ENCODE measurements around the gene PDGFD. TPM values are rescaled to one million over a fixed set of nuclear protein-coding genes. Genes with fewer than 3 reads are reported as not detected.
A peak's percentile ranks its signal among the peaks of the same experiment; 100 is the strongest.

The PDGFD gene
- total RNA-seq, 3 donors from 2014 or later (not counting 1 experiment from before 2014, with no cell fraction given) = 23.2 to 41.2 (median 33.1) TPM

- H3K4me3 Mint-ChIP-seq = no peak overlapping the region
- H3K36me3 ChIP-seq (ENCODE audit: control insufficient read depth, insufficient read depth, low read length) = peaks cover 13% of the 10 kb centered on the region
- H3K27ac Mint-ChIP-seq = no peak overlapping the region
- no peaks in the 10 kb centered on the region for H3K4me1 ChIP-seq (ENCODE audit: control insufficient read depth, insufficient read depth, low read length)
- H3K27me3 ChIP-seq (ENCODE audit: control insufficient read depth, insufficient read depth, low read length) = no peaks in the 10 kb centered on the region
- no peaks in the 10 kb centered on the region for H3K27me3 Mint-ChIP-seq (ENCODE audit: low read depth in 2 of 2)
- peaks cover 14% of the 10 kb centered on the region for H3K36me3 Mint-ChIP-seq
- ATAC-seq (no peak), DNase-seq (no peak)
- H3K4me3 ChIP-seq (ENCODE audit: low read length) = no peak overlapping the region
- H3K27ac ChIP-seq (ENCODE audit: low read length) = no peak overlapping the region
- H3K4me1 Mint-ChIP-seq = peaks cover 0 to 7% of the 10 kb centered on the region in 2 donors
- TF ChIP-seq CTCF (IDR thresholded peaks at IDR 0.05) = no peak
- H3K9me3 ChIP-seq (ENCODE audit: control insufficient read depth, insufficient read depth, low read length) = no peaks in the 10 kb centered on the region
- no CpG with 5 or more reads among the region's 2 CpGs for WGBS (ENCODE audit: insufficient coverage)
- intact Hi-C loops (cut with micrococcal nuclease) = no loop called here
- H3K9me3 Mint-ChIP-seq = no peaks in the 10 kb centered on the region
Measured at GRCh38 chr11:103948187-103948763, 215.7 kb downstream of the PDGFD start.

- H3K27me3 Mint-ChIP-seq (ENCODE audit: low read depth in 2 of 2) = no peaks in the 10 kb centered on the region
Measured at GRCh38 chr11:103947546-103947919, 216.4 kb downstream of the PDGFD start.

GRCh38 chr11:103946793-103947545 is 217.0 kb downstream of the PDGFD start:
- Histone ChIP-seq H3K9me3 (ENCODE audit: control insufficient read depth, insufficient read depth, low read length) (no peaks in the 10 kb centered on the region), H3K27me3 (ENCODE audit: control insufficient read depth, insufficient read depth, low read length) (no peaks in the 10 kb centered on the region), H3K27ac (ENCODE audit: low read length) (no peak overlapping the region), H3K4me3 (ENCODE audit: low read length) (no peak overlapping the region), H3K4me1 (ENCODE audit: control insufficient read depth, insufficient read depth, low read length) (no peaks in the 10 kb centered on the region), H3K36me3 (ENCODE audit: control insufficient read depth, insufficient read depth, low read length) (peaks cover 17% of the 10 kb centered on the region)
- DNase-seq (no peak), ATAC-seq (no peak)
- Mint-ChIP-seq H3K4me1 (peaks cover 0 to 7% of the 10 kb centered on the region in 2 donors), H3K27me3 (ENCODE audit: low read depth in 2 of 2) (no peaks in the 10 kb centered on the region), H3K36me3 (peaks cover 22% of the 10 kb centered on the region), H3K9me3 (no peaks in the 10 kb centered on the region), H3K27ac (peak overlapping the region in 1 of 2 donors; percentile 21), H3K4me3 (no peak overlapping the region)
- WGBS (ENCODE audit: insufficient coverage) = 80% methylated on average over 2 of the region's 3 CpGs
- no peak for TF ChIP-seq CTCF (IDR thresholded peaks at IDR 0.05)
- intact Hi-C loops (cut with micrococcal nuclease) = no loop called here

More at GRCh38 chr11:103947546-103947919, 216.4 kb downstream of the PDGFD start:
- Mint-ChIP-seq H3K9me3 (no peaks in the 10 kb centered on the region), H3K4me1 (peaks cover 0 to 7% of the 10 kb centered on the region in 2 donors), H3K36me3 (peaks cover 19% of the 10 kb centered on the region), H3K27ac (no peak overlapping the region), H3K4me3 (no peak overlapping the region)
- Histone ChIP-seq H3K4me3 (ENCODE audit: low read length) (no peak overlapping the region), H3K9me3 (ENCODE audit: control insufficient read depth, insufficient read depth, low read length) (no peaks in the 10 kb centered on the region), H3K27me3 (ENCODE audit: control insufficient read depth, insufficient read depth, low read length) (no peaks in the 10 kb centered on the region), H3K27ac (ENCODE audit: low read length) (no peak overlapping the region), H3K4me1 (ENCODE audit: control insufficient read depth, insufficient read depth, low read length) (no peaks in the 10 kb centered on the region), H3K36me3 (ENCODE audit: control insufficient read depth, insufficient read depth, low read length) (peaks cover 17% of the 10 kb centered on the region)
- no peak for TF ChIP-seq CTCF (IDR thresholded peaks at IDR 0.05)
- DNase-seq (no peak), ATAC-seq (no peak)
- 81% methylated on average over 2 of the region's 2 CpGs for WGBS (ENCODE audit: insufficient coverage)
- intact Hi-C loops (cut with micrococcal nuclease) = no loop called here

Data from natural killer cell (primary cell).